Neural cell (in vitro differentiated cells): ENCODE data around the gene ADNP2.

Experiments used
- CTCF ChIP-seq: fragments of 450-650 bp; IDR thresholded peaks from 2 replicates; pipeline ENCODE4 v1.5.1; 2014; ENCODE audit warnings: antibody characterized with exemption, mild to moderate bottlenecking, moderate library complexity; ENCODE audit not compliant: poor library complexity, severe bottlenecking
- REST ChIP-seq: IDR thresholded peaks from 2 replicates; pipeline ENCODE4 v1.6.1; 2012; ENCODE audit warnings: borderline replicate concordance

GRCh38 chr18:80104364-80104779 is 4.7 kb upstream of the ADNP2 start:
- TF ChIP-seq CTCF: no peak
- no peak for TF ChIP-seq REST
